Panc1 (cell line): ENCODE data around the gene MSANTD2.

Experiments
- POLR2AphosphoS5 ChIP-seq: IDR thresholded peaks from 2 replicates; pipeline ENCODE4 v1.6.1; 2012; ENCODE audit warnings: mild to moderate bottlenecking, low read depth, low read length, moderate library complexity
- REST ChIP-seq, 2 experiments: IDR thresholded peaks; 2 replicates each; pipeline ENCODE4 v1.6.1; 2011 to 2012; ENCODE audit warnings: low read depth in 2 of 2, control low read depth in 1 of 2, low read length in 1 of 2, mild to moderate bottlenecking in 1 of 2, moderate library complexity in 1 of 2; ENCODE audit not compliant: insufficient read depth in 1 of 2
- SIN3A ChIP-seq: IDR thresholded peaks from 2 replicates; pipeline ENCODE4 v1.6.1; 2012; ENCODE audit warnings: low read depth, mild to moderate bottlenecking, low read length, moderate library complexity, borderline replicate concordance; ENCODE audit not compliant: insufficient read depth
- TF ChIP-seq, protein P1 (sequence below): fragments of 450-650 bp; IDR thresholded peaks from 2 replicates; pipeline ENCODE4 v1.5.1; 2017; ENCODE audit warnings: mild to moderate bottlenecking

DNA sequence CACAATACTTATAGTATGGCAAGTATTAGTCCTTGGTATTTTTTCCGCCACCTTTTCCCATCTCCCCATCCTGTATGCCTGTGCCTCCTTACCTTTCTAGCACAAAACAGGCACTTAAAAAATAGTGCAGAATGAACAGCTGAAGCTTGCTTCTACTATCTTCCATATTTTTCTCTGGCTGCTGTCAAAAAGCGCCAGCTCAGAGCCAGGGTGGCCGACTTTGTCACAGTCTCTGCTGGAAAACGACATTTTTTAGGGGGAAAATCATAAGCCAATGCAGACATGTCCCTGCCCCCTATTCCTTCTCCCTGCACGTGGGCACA is 38.6 kb upstream of the MSANTD2 start:
- TF ChIP-seq, protein P1, sequence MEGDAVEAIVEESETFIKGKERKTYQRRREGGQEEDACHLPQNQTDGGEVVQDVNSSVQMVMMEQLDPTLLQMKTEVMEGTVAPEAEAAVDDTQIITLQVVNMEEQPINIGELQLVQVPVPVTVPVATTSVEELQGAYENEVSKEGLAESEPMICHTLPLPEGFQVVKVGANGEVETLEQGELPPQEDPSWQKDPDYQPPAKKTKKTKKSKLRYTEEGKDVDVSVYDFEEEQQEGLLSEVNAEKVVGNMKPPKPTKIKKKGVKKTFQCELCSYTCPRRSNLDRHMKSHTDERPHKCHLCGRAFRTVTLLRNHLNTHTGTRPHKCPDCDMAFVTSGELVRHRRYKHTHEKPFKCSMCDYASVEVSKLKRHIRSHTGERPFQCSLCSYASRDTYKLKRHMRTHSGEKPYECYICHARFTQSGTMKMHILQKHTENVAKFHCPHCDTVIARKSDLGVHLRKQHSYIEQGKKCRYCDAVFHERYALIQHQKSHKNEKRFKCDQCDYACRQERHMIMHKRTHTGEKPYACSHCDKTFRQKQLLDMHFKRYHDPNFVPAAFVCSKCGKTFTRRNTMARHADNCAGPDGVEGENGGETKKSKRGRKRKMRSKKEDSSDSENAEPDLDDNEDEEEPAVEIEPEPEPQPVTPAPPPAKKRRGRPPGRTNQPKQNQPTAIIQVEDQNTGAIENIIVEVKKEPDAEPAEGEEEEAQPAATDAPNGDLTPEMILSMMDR, result no peak
- TF ChIP-seq POLR2AphosphoS5 (no peak), REST (IDR thresholded peaks at IDR 0.05; ENCODE audit: insufficient read depth in 1 of 2, low read depth in 2 of 2, low read length in 1 of 2) (no peak), SIN3A (no peak)
